ENCODE results near the gene MED12. TPM values are rescaled to one million over a fixed set of nuclear protein-coding genes. Genes with fewer than 3 reads are reported as not detected.

The MED12 gene
- polyA plus RNA-seq, 1 donor: 50.0 TPM

DNA sequence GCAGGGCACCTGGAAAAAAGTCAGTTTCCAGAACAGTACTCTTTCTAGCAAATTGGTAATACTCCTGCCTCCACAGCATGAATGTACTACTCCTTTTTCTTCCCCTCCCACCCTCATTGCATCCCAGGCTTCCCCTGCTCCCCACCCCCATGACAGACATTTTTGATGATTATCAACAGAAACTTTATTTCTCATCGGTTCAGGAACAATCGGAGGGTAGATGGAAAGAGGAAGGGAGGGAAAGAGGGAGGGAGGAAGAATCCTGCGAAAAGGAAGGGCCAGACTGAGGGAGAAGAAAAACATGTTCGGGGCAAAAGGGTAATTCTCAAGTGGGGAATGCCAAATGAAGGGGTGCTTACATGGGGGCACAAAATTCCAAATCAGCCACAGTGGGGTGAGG lies 11.2 kb upstream of the MED12 start:
- no peak for DNase-seq

DNA sequence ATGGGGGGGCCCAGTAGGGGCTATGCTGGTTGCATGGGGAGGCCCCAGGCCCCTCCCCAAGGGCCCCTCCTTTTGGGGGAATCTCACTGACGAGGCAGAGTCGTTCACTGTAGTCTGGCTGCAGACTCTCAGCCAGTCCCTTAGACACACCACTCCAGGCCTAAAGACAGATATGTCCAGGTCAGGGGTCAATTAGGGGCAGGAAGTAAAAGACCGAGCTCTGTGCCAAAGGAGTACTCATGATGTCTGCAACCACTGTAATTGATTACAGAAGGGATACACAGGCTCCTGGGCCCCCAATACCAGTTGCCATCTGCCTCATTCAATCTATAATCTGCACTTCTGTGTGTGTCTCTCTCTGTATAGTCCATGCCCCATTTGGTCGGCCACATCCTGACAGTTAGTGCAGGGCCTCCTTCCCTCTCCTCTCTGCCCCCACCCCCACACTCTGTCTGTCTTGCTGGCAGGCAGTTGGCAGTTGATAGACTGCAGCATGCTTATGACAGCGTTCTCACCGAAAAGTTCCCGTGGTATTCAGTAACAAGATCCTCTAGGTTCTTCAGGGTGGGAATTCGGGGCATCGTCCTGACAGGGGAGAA lies 10.5 kb upstream of the MED12 start:
- DNase-seq: no peak

DNA sequence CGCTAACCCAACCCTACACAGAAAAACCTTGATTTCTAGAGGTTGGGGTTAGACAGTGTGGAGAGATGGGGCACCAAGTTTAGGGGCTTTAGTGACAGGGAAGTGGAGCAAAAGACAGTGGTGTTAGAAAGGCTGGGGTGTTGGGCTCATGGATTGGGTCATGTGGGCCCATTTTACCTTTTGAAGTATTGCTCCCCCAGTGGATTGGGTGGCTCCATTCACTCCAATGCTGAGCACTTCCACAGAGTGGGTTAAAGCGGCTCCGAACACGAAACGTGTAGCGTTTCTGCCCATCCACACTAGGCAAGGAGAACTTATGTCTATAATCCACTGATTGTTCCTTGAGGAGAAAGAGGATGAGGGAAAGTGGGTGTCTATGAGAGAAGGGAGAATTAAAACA lies 9.3 kb upstream of the MED12 start:
- DNase-seq: no peak

DNA sequence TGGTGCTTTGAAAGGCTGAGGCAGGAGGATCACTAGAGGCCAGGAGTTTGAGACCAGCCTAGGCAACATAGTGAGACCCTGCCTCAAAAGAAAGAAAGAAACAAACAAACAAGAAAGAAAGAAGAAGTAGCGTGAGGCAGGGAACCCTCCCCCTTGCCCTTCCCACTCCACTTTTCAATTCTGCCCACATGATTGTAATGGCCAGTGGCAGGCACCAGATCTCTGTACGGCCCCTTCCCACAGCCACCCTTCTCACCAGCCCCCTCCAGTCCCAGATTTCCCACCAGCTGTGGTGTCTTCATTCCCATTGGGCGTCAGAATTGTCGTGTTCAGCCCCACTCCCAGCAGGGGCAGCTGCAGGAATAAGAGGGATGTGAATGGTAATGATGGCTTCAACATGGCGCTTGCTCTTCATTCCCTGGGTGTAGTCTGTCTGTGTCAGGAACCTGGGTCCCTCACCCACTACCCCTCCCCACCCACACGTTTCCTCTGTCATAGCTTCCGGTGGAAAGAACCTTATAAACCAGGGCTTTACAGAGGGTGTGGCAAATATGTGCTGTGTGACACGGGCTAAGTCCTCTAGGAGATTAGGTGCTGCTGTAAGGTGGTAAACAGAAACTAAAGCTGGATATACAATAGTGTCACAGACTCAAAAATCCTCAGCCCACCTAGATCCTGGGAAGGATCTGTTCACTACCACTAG lies 7.1 kb upstream of the MED12 start, which contains the start of gene IL2RG:
Gene IL2RG, minus strand, starts transcription at position 437 of the 703 bp plus-strand sequence. Its CDS starts 38 bp downstream, at position 399.
- DNase-seq: no peak

GRCh38 chrX:71111921-71112431 lies 6.4 kb upstream of the MED12 start:
- no peak for DNase-seq

DNA sequence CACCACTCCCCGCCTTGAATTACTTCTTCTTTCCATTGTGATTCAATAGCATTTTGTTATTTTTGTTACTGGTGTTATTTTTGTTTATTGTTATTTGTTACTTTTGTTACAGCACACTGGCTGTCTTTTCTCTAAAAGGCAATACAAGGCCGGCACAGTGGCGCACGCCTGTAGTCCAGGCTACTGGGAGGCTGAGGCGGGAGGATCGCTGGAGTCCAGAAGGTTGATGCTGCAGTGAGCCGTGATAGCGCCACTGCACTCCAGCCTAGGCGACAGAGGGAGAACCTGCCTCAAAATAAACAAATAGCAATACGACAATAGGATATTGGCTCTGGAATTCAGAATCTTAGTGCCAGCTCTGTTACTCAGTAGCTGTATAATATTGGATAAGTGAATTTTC lies 1.0 kb upstream of the MED12 start:
- DNase-seq: no peak

- no peak for DNase-seq
Observed at GRCh38 chrX:71118985-71119535, 664 bp downstream of the MED12 start.

DNA sequence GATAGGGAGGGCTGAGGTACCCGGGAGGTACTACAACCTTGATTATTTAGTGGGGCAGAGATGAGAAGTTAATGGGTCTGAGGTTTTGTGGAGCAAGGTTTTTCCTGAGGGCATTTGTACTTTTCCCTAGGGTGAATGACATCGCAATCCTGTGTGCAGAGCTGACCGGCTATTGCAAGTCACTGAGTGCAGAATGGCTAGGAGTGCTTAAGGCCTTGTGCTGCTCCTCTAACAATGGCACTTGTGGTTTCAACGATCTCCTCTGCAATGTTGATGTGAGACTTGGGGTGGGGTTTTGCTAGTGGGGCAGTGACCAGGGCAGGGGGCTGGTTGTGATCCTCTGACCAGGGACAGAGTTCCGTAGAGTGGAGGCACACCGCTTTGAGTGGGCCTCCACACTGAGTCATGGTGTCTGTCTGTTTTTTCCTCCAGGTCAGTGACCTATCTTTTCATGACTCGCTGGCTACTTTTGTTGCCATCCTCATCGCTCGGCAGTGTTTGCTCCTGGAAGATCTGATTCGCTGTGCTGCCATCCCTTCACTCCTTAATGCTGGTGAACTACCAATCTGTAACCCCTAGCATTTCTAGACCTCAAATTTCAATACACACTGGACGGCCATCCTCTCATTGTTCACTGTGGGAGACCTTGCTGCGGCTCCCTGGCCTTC lies 9.9 kb downstream of the MED12 start:
- no peak for DNase-seq

GRCh38 chrX:71128915-71129765 lies 10.7 kb downstream of the MED12 start:
- DNase-seq: peak; percentile 35

DNA sequence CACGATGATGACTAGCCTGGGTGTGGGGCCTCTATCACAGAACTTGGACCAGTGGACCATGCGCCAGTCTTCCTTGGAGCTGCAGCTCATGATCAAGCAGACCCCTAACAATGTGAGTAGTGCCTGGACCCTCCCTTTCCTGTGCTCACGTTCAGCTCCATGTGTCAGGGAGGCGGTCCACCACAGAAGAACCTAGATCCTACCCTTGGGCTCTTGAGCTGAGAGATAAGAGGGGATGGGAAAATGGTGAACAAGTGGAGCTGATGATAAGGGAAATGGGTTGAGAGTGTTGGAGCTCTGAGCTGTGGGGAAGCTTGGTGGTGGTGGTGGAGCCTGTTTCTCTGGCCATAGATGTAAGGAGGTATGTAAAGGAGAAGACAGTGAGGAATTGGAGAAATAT lies 13.1 kb downstream of the MED12 start:
- DNase-seq: no peak

DNA sequence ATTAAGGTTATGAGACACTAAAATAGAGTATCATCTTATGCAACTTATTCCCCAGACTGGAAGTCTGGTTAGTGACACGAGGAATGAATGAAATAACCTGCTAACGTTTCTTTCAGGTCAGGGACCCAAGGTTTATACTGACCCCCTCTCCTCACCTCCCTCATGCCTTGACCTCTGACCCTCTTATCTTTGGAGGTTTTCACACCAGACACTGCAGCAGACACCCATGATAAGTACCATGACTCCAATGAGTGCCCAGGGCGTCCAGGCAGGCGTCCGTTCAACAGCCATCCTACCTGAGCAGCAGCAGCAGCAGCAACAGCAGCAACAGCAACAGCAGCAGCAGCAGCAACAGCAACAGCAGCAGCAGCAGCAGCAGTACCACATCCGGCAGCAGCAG lies 22.0 kb downstream of the MED12 start:
- DNase-seq: no peak

GRCh38 chrX:71143508-71143907 lies 25.1 kb downstream of the MED12 start:
- DNase-seq: no peak

DNA sequence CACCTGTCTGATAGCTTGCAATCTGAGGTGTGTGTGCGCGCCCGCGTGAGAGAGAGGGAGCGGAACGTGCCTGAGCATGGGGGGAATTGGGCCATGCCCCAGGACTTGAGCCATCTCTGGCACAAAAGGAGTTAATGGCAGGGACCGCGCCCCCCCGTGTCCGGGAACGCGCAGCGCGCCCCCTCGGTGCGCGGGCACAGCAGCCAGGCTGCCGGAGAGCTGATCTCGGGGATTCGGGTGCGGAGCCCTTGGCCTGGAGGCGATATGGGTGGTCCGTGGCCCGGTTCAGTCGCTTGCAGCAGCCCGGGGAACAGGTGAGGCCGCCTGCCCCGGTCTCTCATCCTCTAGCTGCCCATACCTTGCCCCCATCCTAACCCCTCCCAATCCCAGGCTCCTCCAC lies 26.3 kb downstream of the MED12 start, which contains the start of gene NLGN3:
Gene NLGN3, plus strand, starts transcription at position 191 of the 400 bp plus-strand sequence. CDS start 2,909 bp downstream, outside the sequence.
- peak; percentile 17 for DNase-seq

GRCh38 chrX:71147496-71148277 lies 29.3 kb downstream of the MED12 start:
- DNase-seq: no peak

- no peak for DNase-seq
Observed at GRCh38 chrX:71148278-71148663, 29.9 kb downstream of the MED12 start.

GRCh38 chrX:71151366-71151765 lies 33.0 kb downstream of the MED12 start:
- no peak for DNase-seq

GRCh38 chrX:71154196-71154595 lies 35.8 kb downstream of the MED12 start:
- DNase-seq: no peak

- DNase-seq: no peak
Observed at GRCh38 chrX:71154641-71155040, 36.2 kb downstream of the MED12 start.

DNA sequence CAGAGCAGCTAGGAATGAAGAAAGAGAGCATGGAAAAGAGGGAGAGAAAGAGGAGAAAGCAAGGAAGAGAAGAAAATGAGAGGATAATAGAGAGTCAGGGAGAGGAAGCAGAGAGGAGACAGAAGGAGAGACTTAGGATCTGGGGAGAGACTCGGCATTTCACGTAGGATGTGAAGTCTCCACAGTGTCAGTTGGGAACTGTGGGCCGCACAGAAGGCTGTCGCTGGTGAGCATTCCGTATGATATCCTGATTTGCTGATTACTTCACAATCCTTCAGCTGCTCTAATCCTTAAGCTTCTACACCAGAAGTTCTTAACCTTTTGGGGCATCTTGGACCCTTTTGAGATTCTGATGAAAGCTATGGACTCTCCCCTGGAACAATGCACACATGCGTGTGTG lies 40.2 kb downstream of the MED12 start:
- DNase-seq: no peak

DNA sequence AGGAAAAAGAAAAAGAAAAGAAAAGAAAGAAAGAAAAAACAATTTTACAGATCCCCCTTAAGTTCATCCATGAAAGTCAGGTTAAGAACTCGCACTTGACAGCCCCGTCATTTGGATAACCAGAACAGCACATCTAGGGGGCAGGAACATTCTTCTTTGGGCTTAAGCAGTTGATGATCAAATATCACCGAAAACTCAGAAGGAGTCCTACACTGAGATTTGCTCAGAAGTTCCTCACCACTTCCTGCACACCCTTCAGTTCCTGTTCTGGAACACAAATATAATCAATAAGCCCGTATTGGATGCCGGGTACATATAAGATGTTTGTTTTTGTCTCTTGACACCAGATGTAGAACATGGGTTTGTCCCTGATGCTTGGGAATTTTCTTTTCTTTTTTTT lies 40.9 kb downstream of the MED12 start:
- DNase-seq: no peak

GRCh38 chrX:71160475-71160874 lies 42.1 kb downstream of the MED12 start:
- DNase-seq: no peak
